Lower lobe of right lung (tissue), 2 donors: ENCODE measurements around the gene MALRD1. TPM values are rescaled to one million over a fixed set of nuclear protein-coding genes. Genes with fewer than 3 reads are reported as not detected.

Source experiments
- ATAC-seq, 2 donors: fragments of 200-7000 bp; cut with Tn5 transposase; one replicate each; pipeline ENCODE4 v1.9.1; 2020 to 2022; ENCODE audit warnings: mild to moderate bottlenecking in 2 of 2, moderate library complexity in 2 of 2
- DNase-seq: peaks from one replicate; pipeline ENCODE4 v3.0.0-alpha.2; 2020
- H3K27ac ChIP-seq: fragments of 200-600 bp; one replicate; pipeline ENCODE4 v1.8.0; 2022
- H3K27me3 ChIP-seq: fragments of 200-600 bp; one replicate; pipeline ENCODE4 v1.8.0; 2022; ENCODE audit warnings: low read depth
- H3K36me3 ChIP-seq: fragments of 200-600 bp; one replicate; pipeline ENCODE4 v1.8.0; 2022; ENCODE audit warnings: mild to moderate bottlenecking
- H3K4me1 ChIP-seq: fragments of 200-600 bp; one replicate; pipeline ENCODE4 v1.8.0; 2022
- H3K4me3 ChIP-seq: fragments of 200-600 bp; one replicate; pipeline ENCODE4 v1.8.0; 2022; ENCODE audit warnings: mild to moderate bottlenecking
- H3K9me3 ChIP-seq: fragments of 200-600 bp; one replicate; pipeline ENCODE4 v1.8.0; 2022
- intact Hi-C: fragments of 100-400 bp; cut with DNase I; formaldehyde crosslinking; loops from one replicate; pipeline ENCODE4 v1.11.0; 2022
- total RNA-seq: library from RNA; stranded (reverse); fragmentation: NEBNext Ultra II Directional; extraction: Animal tissue kit (Norgen Biotek cat#: 25700); gene quantifications from one replicate; pipeline ENCODE4 v1.2.1, GENCODE V29; 2021
- TF ChIP-seq, protein P1 (sequence below): fragments of 200-600 bp; IDR thresholded peaks from one replicate; pipeline ENCODE4 v1.8.0; 2022; ENCODE audit warnings: antibody characterized with exemption, mild to moderate bottlenecking
- donor health status: DM: no; HTN: yes; CAD: no; lungs with severe emphysema.

Gene MALRD1
- total RNA-seq, 1 donor from 2014 or later = 6.0 TPM

DNA sequence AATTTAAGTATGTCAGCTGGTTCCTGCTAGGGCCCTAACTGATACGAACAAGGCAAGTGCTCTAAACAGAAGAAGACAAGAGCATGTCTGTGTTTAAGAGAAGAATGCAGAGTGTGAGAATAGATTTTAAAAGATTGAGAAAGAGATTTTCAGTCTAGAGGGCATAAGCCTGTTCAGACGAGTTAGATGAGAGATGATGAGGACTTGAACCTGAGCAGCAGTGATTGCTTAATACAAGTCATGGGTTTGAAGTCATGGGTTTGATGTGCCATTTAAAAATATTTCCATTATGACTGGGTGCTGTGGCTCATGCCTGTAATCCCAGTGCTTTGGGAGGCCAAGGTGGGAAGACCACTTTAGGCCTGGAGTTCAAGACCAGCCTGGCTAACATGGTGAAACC is 658.8 kb downstream of the MALRD1 start:
- DNase-seq (no peak), ATAC-seq (no peak)
- intact Hi-C loops = no loop called here
- Histone ChIP-seq H3K27me3 (no peaks in the 10 kb centered on the region), H3K9me3 (peaks cover 15% of the 10 kb centered on the region), H3K4me1 (no peaks in the 10 kb centered on the region), H3K27ac (no peak overlapping the region), H3K4me3 (no peak overlapping the region), H3K36me3 (no peaks in the 10 kb centered on the region)
- TF ChIP-seq, protein P1, sequence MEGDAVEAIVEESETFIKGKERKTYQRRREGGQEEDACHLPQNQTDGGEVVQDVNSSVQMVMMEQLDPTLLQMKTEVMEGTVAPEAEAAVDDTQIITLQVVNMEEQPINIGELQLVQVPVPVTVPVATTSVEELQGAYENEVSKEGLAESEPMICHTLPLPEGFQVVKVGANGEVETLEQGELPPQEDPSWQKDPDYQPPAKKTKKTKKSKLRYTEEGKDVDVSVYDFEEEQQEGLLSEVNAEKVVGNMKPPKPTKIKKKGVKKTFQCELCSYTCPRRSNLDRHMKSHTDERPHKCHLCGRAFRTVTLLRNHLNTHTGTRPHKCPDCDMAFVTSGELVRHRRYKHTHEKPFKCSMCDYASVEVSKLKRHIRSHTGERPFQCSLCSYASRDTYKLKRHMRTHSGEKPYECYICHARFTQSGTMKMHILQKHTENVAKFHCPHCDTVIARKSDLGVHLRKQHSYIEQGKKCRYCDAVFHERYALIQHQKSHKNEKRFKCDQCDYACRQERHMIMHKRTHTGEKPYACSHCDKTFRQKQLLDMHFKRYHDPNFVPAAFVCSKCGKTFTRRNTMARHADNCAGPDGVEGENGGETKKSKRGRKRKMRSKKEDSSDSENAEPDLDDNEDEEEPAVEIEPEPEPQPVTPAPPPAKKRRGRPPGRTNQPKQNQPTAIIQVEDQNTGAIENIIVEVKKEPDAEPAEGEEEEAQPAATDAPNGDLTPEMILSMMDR = no peak

DNA sequence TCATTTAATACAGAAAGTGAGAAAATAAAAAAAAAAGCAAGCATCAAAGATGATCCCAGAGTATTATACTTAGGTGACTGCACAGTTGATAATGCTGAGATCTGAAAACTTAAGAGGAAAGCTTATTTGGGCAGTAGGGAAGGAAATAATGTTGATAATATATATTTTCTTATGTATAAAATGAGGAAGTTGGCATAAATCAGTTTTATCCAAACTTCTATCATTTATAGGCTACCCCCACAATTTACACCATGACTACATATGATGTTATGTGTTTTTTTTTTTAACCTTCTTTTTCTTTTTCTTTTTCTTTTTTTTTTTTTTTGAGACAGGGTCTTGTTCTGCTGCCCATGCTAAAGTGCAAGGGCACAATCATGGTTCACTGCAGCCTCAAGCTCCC is 659.4 kb downstream of the MALRD1 start:
- H3K4me1 ChIP-seq = no peaks in the 10 kb centered on the region
- DNase-seq (no peak), ATAC-seq (no peak)
- no peaks in the 10 kb centered on the region for H3K27me3 ChIP-seq
- peaks cover 16% of the 10 kb centered on the region for H3K9me3 ChIP-seq
- intact Hi-C loops = no loop called here
- no peaks in the 10 kb centered on the region for H3K36me3 ChIP-seq
- H3K4me3 ChIP-seq = no peak overlapping the region
- TF ChIP-seq, protein P1 = no peak
- no peak overlapping the region for H3K27ac ChIP-seq

DNA sequence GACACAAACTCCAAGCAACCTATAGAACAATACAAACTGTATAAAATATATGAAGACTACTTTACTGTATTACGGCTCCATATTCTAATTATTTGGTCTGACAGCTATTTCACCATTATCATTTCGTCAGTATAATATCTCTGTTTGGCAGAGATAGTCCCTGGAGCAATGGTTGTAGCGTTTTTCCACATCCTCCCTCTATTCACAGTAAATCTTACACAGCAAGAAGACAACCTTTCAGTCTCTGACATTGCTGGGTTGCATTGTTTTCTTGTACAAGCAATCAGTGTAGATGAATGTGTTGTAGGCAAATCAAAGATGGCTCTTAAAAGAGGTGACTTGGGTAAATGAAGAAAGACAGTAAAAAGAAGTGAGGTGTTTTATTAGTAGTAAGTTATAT is 662.0 kb downstream of the MALRD1 start:
- Histone ChIP-seq H3K9me3 (peaks cover 16% of the 10 kb centered on the region), H3K4me1 (no peaks in the 10 kb centered on the region), H3K4me3 (no peak overlapping the region), H3K27ac (no peak overlapping the region), H3K27me3 (no peaks in the 10 kb centered on the region), H3K36me3 (no peaks in the 10 kb centered on the region)
- no peak for DNase-seq
- TF ChIP-seq, protein P1 = no peak
- no peak for ATAC-seq
- intact Hi-C loops = no loop called here

DNA sequence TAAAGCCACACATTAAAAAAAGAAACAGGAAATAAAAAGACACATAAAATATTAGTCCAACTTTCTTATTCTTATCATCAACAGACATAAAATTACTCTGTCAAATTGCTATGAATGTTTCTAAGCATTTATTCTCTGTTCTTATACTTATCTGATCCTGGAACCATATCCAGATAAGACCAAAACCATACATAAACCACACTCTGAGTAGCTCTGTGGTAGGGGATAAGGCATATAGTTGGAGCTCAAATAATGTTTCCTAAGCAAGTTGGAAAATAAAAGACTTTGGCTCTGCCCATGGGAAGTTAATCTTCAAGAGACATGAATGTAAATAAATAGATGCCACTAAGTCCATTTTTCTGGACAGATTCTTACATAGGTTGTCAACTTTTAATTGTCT is 664.6 kb downstream of the MALRD1 start:
- DNase-seq (no peak), ATAC-seq (no peak)
- Histone ChIP-seq H3K36me3 (no peaks in the 10 kb centered on the region), H3K4me3 (no peak overlapping the region), H3K27ac (no peak overlapping the region), H3K9me3 (peaks cover 16% of the 10 kb centered on the region), H3K27me3 (no peaks in the 10 kb centered on the region), H3K4me1 (no peaks in the 10 kb centered on the region)
- intact Hi-C loops = no loop called here
- TF ChIP-seq, protein P1 = no peak

DNA sequence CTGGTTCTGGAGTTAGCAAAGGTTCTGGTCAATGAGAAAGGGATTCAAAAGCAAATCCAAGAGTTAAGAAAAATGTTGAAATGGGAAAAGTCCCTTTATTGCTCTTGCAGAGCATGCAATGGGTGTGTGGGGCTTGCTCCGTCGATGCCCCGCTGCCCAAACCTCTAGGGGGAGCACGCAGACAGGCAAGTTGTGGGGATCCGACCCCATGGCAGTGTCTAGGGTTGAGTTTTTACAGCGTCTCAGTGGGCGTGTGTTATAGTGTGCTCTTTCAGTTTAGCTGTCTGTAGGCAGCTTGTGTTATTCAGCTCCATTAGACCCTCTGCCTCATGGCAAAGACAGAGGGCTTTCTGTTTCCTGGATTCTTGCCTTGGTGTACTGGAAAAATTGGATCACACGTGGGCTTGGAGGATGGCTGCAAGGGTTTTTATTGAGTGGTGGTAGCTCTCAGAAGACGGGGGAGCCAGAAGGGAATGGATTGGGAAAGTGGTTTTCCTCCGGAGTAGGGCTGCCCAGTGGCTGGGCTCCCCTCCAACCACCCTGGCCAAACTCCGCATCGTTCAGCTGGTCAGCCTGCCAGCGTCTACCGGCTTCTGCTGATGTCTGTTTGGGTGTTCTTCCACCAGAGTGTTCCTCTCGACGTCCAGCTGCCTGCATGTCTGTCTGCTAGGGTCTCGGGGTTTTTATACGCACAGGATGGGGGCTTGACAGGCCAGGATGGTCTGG is 665.4 kb downstream of the MALRD1 start:
- Histone ChIP-seq H3K4me1 (no peaks in the 10 kb centered on the region), H3K36me3 (no peaks in the 10 kb centered on the region), H3K4me3 (no peak overlapping the region), H3K27me3 (no peaks in the 10 kb centered on the region), H3K27ac (no peak overlapping the region), H3K9me3 (peaks cover 16% of the 10 kb centered on the region)
- intact Hi-C loops = no loop called here
- TF ChIP-seq, protein P1 = no peak
- DNase-seq (no peak), ATAC-seq (peak; percentile 28 to 54)
